Smooth muscle cell of the coronary artery (primary cell): Measurements from ENCODE around the gene CCL7. TPM values are rescaled to one million over a fixed set of nuclear protein-coding genes. Genes with fewer than 3 reads are reported as not detected.

ENCODE experiments used
- total RNA-seq: library from RNA; depleted of rRNA; stranded (reverse); fragments of >200 nt; gene quantifications from 2 replicates; pipeline ENCODE4 v1.2.3, GENCODE V29; 2014; ENCODE audit warnings: low replicate concordance

Gene CCL7
- 0.70 TPM in 1 of 2 replicates, not detected in the other for total RNA-seq

DNA sequence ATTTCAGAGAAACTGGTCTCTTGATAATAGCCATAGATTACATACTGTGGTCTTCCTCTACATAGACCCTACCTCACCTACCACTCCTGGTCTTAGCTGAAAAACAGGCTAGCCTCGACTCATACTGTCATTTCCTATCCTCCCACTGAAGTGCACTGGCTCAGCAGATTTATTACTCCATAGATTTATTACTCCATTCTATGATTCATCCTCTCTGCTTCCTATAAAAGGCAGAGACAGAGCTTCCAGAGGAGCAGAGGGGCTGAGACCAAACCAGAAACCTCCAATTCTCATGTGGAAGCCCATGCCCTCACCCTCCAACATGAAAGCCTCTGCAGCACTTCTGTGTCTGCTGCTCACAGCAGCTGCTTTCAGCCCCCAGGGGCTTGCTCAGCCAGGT, at the start of gene CCL7:
TSS of gene CCL7 (plus strand) at position 253 of the 400 bp plus-strand sequence. CDS start at position 323, 70 bp downstream.

DNA sequence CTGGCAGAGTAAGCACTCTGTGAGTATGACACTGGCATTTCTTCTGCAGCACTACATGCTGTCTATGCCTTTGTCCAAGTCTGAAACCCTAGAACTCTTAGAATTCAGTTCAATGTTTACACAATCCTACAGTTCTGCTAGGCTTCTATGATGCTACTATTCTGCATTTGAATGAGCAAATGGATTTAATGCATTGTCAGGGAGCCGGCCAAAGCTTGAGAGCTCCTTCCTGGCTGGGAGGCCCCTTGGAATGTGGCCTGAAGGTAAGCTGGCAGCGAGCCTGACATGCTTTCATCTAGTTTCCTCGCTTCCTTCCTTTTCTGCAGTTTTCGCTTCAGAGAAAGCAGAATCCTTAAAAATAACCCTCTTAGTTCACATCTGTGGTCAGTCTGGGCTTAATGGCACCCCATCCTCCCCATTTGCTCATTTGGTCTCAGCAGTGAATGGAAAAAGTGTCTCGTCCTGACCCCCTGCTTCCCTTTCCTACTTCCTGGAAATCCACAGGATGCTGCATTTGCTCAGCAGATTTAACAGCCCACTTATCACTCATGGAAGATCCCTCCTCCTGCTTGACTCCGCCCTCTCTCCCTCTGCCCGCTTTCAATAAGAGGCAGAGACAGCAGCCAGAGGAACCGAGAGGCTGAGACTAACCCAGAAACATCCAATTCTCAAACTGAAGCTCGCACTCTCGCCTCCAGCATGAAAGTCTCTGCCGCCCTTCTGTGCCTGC, 15.2 kb upstream of the CCL7 start, which contains the start of gene CCL2:
TSS of gene CCL2 (plus strand) at position 635 of the 730 bp plus-strand sequence. CDS start at position 700, 65 bp downstream.

DNA sequence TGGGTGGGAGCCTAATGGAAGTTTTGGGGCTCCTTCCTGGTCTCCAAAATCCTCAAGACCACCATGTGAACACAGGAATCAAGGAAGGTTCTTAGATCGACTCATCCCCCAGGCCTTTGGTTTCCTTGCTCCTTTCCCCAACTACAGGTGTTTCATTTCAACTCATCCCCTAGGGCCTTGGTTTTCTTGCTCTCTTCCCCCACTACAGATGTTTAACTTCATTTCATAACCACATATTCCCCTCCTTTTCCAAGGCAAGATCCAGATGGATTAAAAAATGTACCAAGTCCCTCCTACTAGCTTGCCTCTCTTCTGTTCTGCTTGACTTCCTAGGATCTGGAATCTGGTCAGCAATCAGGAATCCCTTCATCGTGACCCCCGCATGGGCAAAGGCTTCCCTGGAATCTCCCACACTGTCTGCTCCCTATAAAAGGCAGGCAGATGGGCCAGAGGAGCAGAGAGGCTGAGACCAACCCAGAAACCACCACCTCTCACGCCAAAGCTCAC, 15.3 kb downstream of the CCL7 start, which contains the start of gene CCL11:
TSS of gene CCL11 (plus strand) at position 457 of the 507 bp plus-strand sequence. CDS start 67 bp downstream, outside the sequence.

DNA sequence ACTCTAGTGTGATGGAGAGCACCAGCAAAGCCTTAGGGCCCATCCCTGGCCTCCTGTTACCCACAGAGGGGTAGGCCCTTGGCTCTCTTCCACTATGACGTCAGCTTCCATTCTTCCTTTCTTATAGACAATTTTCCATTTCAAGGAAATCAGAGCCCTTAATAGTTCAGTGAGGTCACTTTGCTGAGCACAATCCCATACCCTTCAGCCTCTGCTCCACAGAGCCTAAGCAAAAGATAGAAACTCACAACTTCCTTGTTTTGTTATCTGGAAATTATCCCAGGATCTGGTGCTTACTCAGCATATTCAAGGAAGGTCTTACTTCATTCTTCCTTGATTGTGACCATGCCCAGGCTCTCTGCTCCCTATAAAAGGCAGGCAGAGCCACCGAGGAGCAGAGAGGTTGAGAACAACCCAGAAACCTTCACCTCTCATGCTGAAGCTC, 49.0 kb downstream of the CCL7 start, which contains the start of gene CCL8:
TSS of gene CCL8 (plus strand) at position 397 of the 445 bp plus-strand sequence. CDS start 67 bp downstream, outside the sequence.

Other genes starting within 250 kb of the CCL7 start
- 17.9 and 393 TPM in 2 replicates for gene CCL2, start 14.9 kb upstream of the CCL7 start, total RNA-seq
- gene CCL11, start 15.5 kb downstream of the CCL7 start, total RNA-seq = 0.15 TPM in 1 of 2 replicates, not detected in the other
- 1.2 TPM in 1 of 2 replicates, not detected in the other for gene CCL8, start 49.2 kb downstream of the CCL7 start, total RNA-seq
- 2.0 TPM in 1 of 2 replicates, not detected in the other for gene CCL13, start 86.3 kb downstream of the CCL7 start, total RNA-seq
- not detected in 2 replicates for gene CCL1, start 93.0 kb downstream of the CCL7 start, total RNA-seq